Measurements from ENCODE around the gene GOLGA1. TPM values are rescaled to one million over a fixed set of nuclear protein-coding genes. Genes with fewer than 3 reads are reported as not detected.
A peak's percentile ranks its signal among the peaks of the same experiment; 100 is the strongest.

Gene GOLGA1
- total and polyA plus RNA-seq, 2 of the 13 experiments (the other 11 are each of a cell fraction or from before 2014, with no cell fraction given) = 12.7 to 15.9 TPM

DNA sequence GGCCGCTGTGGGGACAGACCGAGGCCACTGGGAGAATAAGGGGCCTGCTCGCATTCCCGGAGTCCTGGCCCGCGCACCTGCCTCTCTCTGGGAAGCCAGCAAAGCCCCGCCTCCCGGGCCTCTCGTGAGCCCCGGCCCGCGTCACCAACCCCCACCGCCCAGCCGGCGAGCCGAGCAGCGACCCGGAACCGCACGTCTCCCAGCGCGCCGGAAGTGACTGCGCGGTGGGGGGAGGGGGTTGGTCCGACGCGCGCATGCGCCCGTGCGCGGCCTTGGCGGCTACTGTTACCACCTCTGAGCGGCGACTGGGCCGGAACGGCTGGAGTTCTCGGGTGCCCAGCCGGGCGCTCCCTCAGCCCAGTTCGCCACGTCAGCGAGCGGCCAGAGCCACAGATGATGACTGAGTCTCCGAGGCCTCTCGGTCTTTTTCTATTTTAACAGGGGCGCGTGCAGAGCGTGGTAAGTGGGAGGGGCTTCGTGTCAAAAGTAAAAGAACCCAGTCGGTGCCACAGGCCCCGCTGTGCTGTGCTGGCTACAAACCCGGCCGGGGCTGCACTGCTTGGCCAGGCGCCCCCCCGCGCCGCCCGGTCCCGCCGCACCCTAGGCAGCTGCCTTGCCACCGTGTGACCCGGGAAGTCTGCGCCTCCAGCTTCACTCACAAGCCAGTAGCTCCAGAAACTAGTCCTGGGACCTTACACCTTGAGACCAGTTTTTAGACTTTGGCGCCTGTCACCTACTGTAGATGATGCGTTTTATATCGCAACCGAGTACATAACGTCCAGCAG lies at the start of gene GOLGA1 (continued):
- TF ChIP-seq ZFP1 (CRISPR knock-in tag; IDR thresholded peaks at IDR 0.05) = peak; percentile 78
- TF ChIP-seq SMARCC2 (IDR thresholded peaks at IDR 0.05) = no peak
- TF ChIP-seq KDM4B (CRISPR knock-in tag; IDR thresholded peaks at IDR 0.05) = 0 out of 2 replicates have a peak, but pooled peaks have one; percentile 38
- no peak for TF ChIP-seq PCBP2 (optimal IDR thresholded peaks at IDR 0.05; ENCODE audit: low read depth, low read length, poor library complexity, severe bottlenecking)
- 0 out of 2 replicates have a peak, but pooled peaks have one; percentile 18 for TF ChIP-seq SP5 (CRISPR knock-in tag; IDR thresholded peaks at IDR 0.05; ENCODE audit: borderline replicate concordance, low read depth)
- TF ChIP-seq, protein P1, sequence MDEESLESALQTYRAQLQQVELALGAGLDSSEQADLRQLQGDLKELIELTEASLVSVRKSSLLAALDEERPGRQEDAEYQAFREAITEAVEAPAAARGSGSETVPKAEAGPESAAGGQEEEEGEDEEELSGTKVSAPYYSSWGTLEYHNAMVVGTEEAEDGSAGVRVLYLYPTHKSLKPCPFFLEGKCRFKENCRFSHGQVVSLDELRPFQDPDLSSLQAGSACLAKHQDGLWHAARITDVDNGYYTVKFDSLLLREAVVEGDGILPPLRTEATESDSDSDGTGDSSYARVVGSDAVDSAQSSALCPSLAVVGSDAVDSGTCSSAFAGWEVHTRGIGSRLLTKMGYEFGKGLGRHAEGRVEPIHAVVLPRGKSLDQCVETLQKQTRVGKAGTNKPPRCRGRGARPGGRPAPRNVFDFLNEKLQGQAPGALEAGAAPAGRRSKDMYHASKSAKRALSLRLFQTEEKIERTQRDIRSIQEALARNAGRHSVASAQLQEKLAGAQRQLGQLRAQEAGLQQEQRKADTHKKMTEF (CRISPR knock-in tag; IDR thresholded peaks at IDR 0.05) = peak; percentile 92
- TF ChIP-seq, protein P2, sequence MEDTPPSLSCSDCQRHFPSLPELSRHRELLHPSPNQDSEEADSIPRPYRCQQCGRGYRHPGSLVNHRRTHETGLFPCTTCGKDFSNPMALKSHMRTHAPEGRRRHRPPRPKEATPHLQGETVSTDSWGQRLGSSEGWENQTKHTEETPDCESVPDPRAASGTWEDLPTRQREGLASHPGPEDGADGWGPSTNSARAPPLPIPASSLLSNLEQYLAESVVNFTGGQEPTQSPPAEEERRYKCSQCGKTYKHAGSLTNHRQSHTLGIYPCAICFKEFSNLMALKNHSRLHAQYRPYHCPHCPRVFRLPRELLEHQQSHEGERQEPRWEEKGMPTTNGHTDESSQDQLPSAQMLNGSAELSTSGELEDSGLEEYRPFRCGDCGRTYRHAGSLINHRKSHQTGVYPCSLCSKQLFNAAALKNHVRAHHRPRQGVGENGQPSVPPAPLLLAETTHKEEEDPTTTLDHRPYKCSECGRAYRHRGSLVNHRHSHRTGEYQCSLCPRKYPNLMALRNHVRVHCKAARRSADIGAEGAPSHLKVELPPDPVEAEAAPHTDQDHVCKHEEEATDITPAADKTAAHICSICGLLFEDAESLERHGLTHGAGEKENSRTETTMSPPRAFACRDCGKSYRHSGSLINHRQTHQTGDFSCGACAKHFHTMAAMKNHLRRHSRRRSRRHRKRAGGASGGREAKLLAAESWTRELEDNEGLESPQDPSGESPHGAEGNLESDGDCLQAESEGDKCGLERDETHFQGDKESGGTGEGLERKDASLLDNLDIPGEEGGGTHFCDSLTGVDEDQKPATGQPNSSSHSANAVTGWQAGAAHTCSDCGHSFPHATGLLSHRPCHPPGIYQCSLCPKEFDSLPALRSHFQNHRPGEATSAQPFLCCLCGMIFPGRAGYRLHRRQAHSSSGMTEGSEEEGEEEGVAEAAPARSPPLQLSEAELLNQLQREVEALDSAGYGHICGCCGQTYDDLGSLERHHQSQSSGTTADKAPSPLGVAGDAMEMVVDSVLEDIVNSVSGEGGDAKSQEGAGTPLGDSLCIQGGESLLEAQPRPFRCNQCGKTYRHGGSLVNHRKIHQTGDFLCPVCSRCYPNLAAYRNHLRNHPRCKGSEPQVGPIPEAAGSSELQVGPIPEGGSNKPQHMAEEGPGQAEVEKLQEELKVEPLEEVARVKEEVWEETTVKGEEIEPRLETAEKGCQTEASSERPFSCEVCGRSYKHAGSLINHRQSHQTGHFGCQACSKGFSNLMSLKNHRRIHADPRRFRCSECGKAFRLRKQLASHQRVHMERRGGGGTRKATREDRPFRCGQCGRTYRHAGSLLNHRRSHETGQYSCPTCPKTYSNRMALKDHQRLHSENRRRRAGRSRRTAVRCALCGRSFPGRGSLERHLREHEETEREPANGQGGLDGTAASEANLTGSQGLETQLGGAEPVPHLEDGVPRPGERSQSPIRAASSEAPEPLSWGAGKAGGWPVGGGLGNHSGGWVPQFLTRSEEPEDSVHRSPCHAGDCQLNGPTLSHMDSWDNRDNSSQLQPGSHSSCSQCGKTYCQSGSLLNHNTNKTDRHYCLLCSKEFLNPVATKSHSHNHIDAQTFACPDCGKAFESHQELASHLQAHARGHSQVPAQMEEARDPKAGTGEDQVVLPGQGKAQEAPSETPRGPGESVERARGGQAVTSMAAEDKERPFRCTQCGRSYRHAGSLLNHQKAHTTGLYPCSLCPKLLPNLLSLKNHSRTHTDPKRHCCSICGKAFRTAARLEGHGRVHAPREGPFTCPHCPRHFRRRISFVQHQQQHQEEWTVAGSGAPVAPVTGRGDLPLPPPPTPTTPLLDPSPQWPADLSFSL (CRISPR knock-in tag; IDR thresholded peaks at IDR 0.05) = no peak
- TF ChIP-seq, protein P3, sequence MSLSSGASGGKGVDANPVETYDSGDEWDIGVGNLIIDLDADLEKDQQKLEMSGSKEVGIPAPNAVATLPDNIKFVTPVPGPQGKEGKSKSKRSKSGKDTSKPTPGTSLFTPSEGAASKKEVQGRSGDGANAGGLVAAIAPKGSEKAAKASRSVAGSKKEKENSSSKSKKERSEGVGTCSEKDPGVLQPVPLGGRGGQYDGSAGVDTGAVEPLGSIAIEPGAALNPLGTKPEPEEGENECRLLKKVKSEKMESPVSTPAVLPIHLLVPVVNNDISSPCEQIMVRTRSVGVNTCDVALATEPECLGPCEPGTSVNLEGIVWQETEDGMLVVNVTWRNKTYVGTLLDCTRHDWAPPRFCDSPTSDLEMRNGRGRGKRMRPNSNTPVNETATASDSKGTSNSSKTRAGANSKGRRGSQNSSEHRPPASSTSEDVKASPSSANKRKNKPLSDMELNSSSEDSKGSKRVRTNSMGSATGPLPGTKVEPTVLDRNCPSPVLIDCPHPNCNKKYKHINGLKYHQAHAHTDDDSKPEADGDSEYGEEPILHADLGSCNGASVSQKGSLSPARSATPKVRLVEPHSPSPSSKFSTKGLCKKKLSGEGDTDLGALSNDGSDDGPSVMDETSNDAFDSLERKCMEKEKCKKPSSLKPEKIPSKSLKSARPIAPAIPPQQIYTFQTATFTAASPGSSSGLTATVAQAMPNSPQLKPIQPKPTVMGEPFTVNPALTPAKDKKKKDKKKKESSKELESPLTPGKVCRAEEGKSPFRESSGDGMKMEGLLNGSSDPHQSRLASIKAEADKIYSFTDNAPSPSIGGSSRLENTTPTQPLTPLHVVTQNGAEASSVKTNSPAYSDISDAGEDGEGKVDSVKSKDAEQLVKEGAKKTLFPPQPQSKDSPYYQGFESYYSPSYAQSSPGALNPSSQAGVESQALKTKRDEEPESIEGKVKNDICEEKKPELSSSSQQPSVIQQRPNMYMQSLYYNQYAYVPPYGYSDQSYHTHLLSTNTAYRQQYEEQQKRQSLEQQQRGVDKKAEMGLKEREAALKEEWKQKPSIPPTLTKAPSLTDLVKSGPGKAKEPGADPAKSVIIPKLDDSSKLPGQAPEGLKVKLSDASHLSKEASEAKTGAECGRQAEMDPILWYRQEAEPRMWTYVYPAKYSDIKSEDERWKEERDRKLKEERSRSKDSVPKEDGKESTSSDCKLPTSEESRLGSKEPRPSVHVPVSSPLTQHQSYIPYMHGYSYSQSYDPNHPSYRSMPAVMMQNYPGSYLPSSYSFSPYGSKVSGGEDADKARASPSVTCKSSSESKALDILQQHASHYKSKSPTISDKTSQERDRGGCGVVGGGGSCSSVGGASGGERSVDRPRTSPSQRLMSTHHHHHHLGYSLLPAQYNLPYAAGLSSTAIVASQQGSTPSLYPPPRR (CRISPR knock-in tag; IDR thresholded peaks at IDR 0.05; ENCODE audit: borderline replicate concordance) = peak; percentile 80
- TF ChIP-seq PHF5A (CRISPR knock-in tag; IDR thresholded peaks at IDR 0.05; ENCODE audit: low read depth, unreplicated experiment) = peak; percentile 78
- no peak for TF ChIP-seq ZNF10 (CRISPR knock-in tag; IDR thresholded peaks at IDR 0.05; ENCODE audit: borderline replicate concordance, low read depth)
- TF ChIP-seq, protein P4, sequence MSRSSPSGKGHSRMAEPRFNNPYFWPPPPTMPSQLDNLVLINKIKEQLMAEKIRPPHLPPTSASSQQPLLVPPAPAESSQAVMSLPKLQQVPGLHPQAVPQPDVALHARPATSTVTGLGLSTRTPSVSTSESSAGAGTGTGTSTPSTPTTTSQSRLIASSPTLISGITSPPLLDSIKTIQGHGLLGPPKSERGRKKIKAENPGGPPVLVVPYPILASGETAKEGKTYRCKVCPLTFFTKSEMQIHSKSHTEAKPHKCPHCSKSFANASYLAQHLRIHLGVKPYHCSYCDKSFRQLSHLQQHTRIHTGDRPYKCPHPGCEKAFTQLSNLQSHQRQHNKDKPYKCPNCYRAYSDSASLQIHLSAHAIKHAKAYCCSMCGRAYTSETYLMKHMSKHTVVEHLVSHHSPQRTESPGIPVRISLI (CRISPR knock-in tag; IDR thresholded peaks at IDR 0.05; ENCODE audit: borderline replicate concordance) = no peak
- TF ChIP-seq, protein P5, sequence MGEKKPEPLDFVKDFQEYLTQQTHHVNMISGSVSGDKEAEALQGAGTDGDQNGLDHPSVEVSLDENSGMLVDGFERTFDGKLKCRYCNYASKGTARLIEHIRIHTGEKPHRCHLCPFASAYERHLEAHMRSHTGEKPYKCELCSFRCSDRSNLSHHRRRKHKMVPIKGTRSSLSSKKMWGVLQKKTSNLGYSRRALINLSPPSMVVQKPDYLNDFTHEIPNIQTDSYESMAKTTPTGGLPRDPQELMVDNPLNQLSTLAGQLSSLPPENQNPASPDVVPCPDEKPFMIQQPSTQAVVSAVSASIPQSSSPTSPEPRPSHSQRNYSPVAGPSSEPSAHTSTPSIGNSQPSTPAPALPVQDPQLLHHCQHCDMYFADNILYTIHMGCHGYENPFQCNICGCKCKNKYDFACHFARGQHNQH (CRISPR knock-in tag; IDR thresholded peaks at IDR 0.05) = peak; percentile 87

All from HepG2 (cell line).